HepG2 (cell line): Measurements from ENCODE around the gene COQ8B. TPM values are rescaled to one million over a fixed set of nuclear protein-coding genes. Genes with fewer than 3 reads are reported as not detected.
A peak's percentile ranks its signal among the peaks of the same experiment; 100 is the strongest.

Experiments used
- CHCHD3 ChIP-seq: sonication (generic); formaldehyde crosslinking; IDR thresholded peaks from 2 replicates; pipeline ENCODE4 v1.8.0; 2022; ENCODE audit warnings: mild to moderate bottlenecking, missing genetic modification reagents, moderate library complexity
- FOSL1 ChIP-seq: sonication (generic); formaldehyde crosslinking; IDR thresholded peaks from 2 replicates; pipeline ENCODE4 v1.9.0; 2021; ENCODE audit warnings: missing genetic modification reagents, borderline replicate concordance
- FOXA1 ChIP-seq, 2 experiments: fragments of 450-650 bp in 1 of 2; sonication (generic) in 1 of 2; formaldehyde crosslinking in 1 of 2; IDR thresholded peaks; 2 replicates each; pipeline versions ENCODE4 v1.4.0 to v1.6.1; 2016 to 2020; ENCODE audit warnings: missing genetic modification reagents in 1 of 2
- HMG20A ChIP-seq: IDR thresholded peaks from 2 replicates; pipeline ENCODE4 v1.6.1; 2016; ENCODE audit warnings: borderline replicate concordance
- KDM1A ChIP-seq: IDR thresholded peaks from 2 replicates; pipeline ENCODE4 v1.6.1; 2016; ENCODE audit warnings: missing compliant biosample characterization
- KIAA2018 ChIP-seq: sonication (generic); formaldehyde crosslinking; IDR thresholded peaks from 2 replicates; pipeline ENCODE4 v1.5.0; 2020; ENCODE audit warnings: mild to moderate bottlenecking, missing genetic modification reagents, borderline replicate concordance
- NCOA1 ChIP-seq: sonication (generic); formaldehyde crosslinking; IDR thresholded peaks from 2 replicates; pipeline ENCODE4 v1.9.0; 2021; ENCODE audit warnings: missing genetic modification reagents
- SRY ChIP-seq: sonication (generic); formaldehyde crosslinking; IDR thresholded peaks from 2 replicates; pipeline ENCODE4 v1.8.0; 2022; ENCODE audit warnings: mild to moderate bottlenecking, missing genetic modification reagents
- ZFAT ChIP-seq: sonication (generic); formaldehyde crosslinking; conservative IDR thresholded peaks from 2 replicates; pipeline ENCODE4 v1.8.1; 2023; ENCODE audit warnings: missing genetic modification reagents, inconsistent platforms
- ZNF17 ChIP-seq: sonication (generic); formaldehyde crosslinking; IDR thresholded peaks from 2 replicates; pipeline ENCODE4 v1.5.0; 2020; ENCODE audit warnings: mild to moderate bottlenecking, missing genetic modification reagents
- ZNF430 ChIP-seq: sonication (generic); formaldehyde crosslinking; IDR thresholded peaks from 2 replicates; pipeline ENCODE4 v1.9.0; 2021; ENCODE audit warnings: mild to moderate bottlenecking, missing genetic modification reagents
- ZNF770 ChIP-seq: sonication (generic); formaldehyde crosslinking; IDR thresholded peaks from 2 replicates; pipeline ENCODE4 v1.5.0; 2020; ENCODE audit warnings: mild to moderate bottlenecking, missing genetic modification reagents
- polyA plus RNA-seq, 8 experiments: library from polyadenylated mRNA; depleted of rRNA in 3 of 8; stranded (reverse) in 7 of 8; unstranded in 1 of 8; fragments of >200 nt; fragmentation: Illumina TruSeq in 4 of 8; extraction: Trizol in 4 of 8; gene quantifications; 2 replicates each; pipeline versions ENCODE4 v1.2.1 to v1.2.3, GENCODE V29; 2011 to 2016; ENCODE audit warnings: low read depth in 4 of 8, missing spikeins in 1 of 8, mixed read lengths in 1 of 8; ENCODE audit not compliant: insufficient read depth in 1 of 8
- total RNA-seq, 5 experiments: library from RNA; depleted of rRNA; stranded (reverse); fragments of >200 nt; fragmentation: Illumina TruSeq; extraction: Trizol; gene quantifications; 2 replicates each; pipeline ENCODE4 v1.2.3, GENCODE V29; 2016; ENCODE audit warnings: low read depth in 1 of 5
- TF ChIP-seq, protein P1 (sequence below): sonication (generic); formaldehyde crosslinking; IDR thresholded peaks from 2 replicates; pipeline ENCODE4 v1.5.0; 2020; ENCODE audit warnings: mild to moderate bottlenecking, missing genetic modification reagents, borderline replicate concordance
- TF ChIP-seq, protein P2 (sequence below): sonication (generic); formaldehyde crosslinking; IDR thresholded peaks from 2 replicates; pipeline ENCODE4 v1.5.0; 2020; ENCODE audit warnings: missing genetic modification reagents
- TF ChIP-seq, protein P3 (sequence below): sonication (generic); formaldehyde crosslinking; IDR thresholded peaks from 2 replicates; pipeline ENCODE4 v1.8.1; 2023; ENCODE audit warnings: mild to moderate bottlenecking, missing genetic modification reagents

Gene COQ8B
- total and polyA plus RNA-seq, 2 of the 13 experiments (the other 11 are each of a cell fraction or from before 2014, with no cell fraction given): 12.3 to 17.2 TPM

GRCh38 chr19:40750874-40751537, 34.3 kb upstream of the COQ8B start, which contains the start of gene SNRPA (continued):
- TF ChIP-seq ZNF17 (no peak), KIAA2018 (CRISPR knock-in tag) (no peak), FOSL1 (CRISPR knock-in tag) (no peak), KDM1A (CRISPR knock-in tag) (no peak), FOXA1 (IDR thresholded peaks at IDR 0.05) (no peak), FOXA1 (CRISPR knock-in tag; IDR thresholded peaks at IDR 0.05) (no peak), NCOA1 (CRISPR knock-in tag) (no peak), CHCHD3 (CRISPR knock-in tag) (no peak), ZNF430 (CRISPR knock-in tag) (peak; percentile 69), HMG20A (CRISPR knock-in tag) (no peak), ZNF770 (CRISPR knock-in tag) (no peak), SRY (no peak), ZFAT (CRISPR knock-in tag) (no peak; the same call in 1 of the 2 replicates)
- TF ChIP-seq, protein P1, sequence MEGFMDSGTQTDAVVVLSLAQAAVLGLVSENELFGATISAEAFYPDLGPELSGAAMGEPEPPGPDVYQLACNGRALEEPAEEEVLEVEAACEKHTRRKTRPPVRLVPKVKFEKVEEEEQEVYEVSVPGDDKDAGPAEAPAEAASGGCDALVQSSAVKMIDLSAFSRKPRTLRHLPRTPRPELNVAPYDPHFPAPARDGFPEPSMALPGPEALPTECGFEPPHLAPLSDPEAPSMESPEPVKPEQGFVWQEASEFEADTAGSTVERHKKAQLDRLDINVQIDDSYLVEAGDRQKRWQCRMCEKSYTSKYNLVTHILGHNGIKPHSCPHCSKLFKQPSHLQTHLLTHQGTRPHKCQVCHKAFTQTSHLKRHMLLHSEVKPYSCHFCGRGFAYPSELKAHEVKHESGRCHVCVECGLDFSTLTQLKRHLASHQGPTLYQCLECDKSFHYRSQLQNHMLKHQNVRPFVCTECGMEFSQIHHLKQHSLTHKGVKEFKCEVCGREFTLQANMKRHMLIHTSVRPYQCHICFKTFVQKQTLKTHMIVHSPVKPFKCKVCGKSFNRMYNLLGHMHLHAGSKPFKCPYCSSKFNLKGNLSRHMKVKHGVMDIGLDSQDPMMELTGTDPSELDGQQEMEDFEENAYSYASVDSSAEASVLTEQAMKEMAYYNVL (CRISPR knock-in tag): peak; percentile 56; the same call in 1 of the 2 replicates
- TF ChIP-seq, protein P2, sequence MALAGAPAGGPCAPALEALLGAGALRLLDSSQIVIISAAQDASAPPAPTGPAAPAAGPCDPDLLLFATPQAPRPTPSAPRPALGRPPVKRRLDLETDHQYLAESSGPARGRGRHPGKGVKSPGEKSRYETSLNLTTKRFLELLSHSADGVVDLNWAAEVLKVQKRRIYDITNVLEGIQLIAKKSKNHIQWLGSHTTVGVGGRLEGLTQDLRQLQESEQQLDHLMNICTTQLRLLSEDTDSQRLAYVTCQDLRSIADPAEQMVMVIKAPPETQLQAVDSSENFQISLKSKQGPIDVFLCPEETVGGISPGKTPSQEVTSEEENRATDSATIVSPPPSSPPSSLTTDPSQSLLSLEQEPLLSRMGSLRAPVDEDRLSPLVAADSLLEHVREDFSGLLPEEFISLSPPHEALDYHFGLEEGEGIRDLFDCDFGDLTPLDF (CRISPR knock-in tag): peak; percentile 72
- TF ChIP-seq, protein P3, sequence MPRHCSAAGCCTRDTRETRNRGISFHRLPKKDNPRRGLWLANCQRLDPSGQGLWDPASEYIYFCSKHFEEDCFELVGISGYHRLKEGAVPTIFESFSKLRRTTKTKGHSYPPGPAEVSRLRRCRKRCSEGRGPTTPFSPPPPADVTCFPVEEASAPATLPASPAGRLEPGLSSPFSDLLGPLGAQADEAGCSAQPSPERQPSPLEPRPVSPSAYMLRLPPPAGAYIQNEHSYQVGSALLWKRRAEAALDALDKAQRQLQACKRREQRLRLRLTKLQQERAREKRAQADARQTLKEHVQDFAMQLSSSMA (CRISPR knock-in tag): no peak
